Adrenal gland (tissue), 12 donors: ENCODE data around the gene ADGRA3. TPM values are rescaled to one million over a fixed set of nuclear protein-coding genes. Genes with fewer than 3 reads are reported as not detected.

Experiments
- DNase-seq, 7 donors: peaks; one replicate each; pipeline ENCODE4 v3.0.0-alpha.2; 2019 to 2020
- H3K27ac ChIP-seq, 5 donors: fragments of 200-600 bp; sonication (generic) in 4 of 5; 1 replicate in 3 of 5; 2 replicates in 2 of 5; pipeline versions ENCODE4 v1.5.1 to v1.8.0; 2016 to 2020; ENCODE audit warnings: mild to moderate bottlenecking in 1 of 5
- H3K27me3 ChIP-seq: fragments of 200-600 bp; 2 replicates; pipeline ENCODE4 v1.8.0; 2021
- H3K36me3 ChIP-seq, 2 donors: fragments of 200-600 bp; replicated peaks in 1 of 2; 1 replicate in 1 of 2; 2 replicates in 1 of 2; pipeline versions ENCODE4 v1.5.1 to v1.8.0; 2018 to 2022
- H3K4me1 ChIP-seq, 2 donors: fragments of 200-600 bp; replicated peaks in 1 of 2; 1 replicate in 1 of 2; 2 replicates in 1 of 2; pipeline versions ENCODE4 v1.5.1 to v1.8.0; 2018 to 2021
- H3K4me3 ChIP-seq, 4 donors: fragments of 200-600 bp; sonication (generic) in 3 of 4; one replicate each; pipeline ENCODE4 v1.5.1; 2016 to 2018
- H3K9me3 ChIP-seq, 3 donors: fragments of 200-600 bp; sonication (generic) in 1 of 3; replicated peaks in 1 of 3; 1 replicate in 2 of 3; 2 replicates in 1 of 3; pipeline versions ENCODE4 v1.5.1 to v1.8.0; 2016 to 2021
- CTCF ChIP-seq, 6 experiments: fragments of 450-650 bp in 4 of 6; fragments of 200-600 bp in 2 of 6; sonication (generic) in 1 of 6; IDR thresholded peaks; 1 replicate in 5 of 6; 2 replicates in 1 of 6; pipeline versions ENCODE4 v1.5.1 to v1.8.0; 2016 to 2021; ENCODE audit warnings: antibody characterized with exemption in 6 of 6, mild to moderate bottlenecking in 2 of 6, moderate library complexity in 1 of 6
- POLR2A ChIP-seq, 2 donors: fragments of 450-650 bp; IDR thresholded peaks; one replicate each; pipeline ENCODE4 v1.6.1; 2017; ENCODE audit warnings: antibody characterized with exemption in 2 of 2, mild to moderate bottlenecking in 2 of 2, moderate library complexity in 1 of 2
- WGBS, 4 donors: extraction: QIAGEN DNeasy Blood & Tissue Kit in 2 of 4; methylation state at CpG; one replicate each; pipeline versions ENCODE4 v1.1.5 to v1.1.7; 2013 to 2017; 5-methylcytosine and 5-hydroxymethylcytosine counted together
- intact Hi-C, 2 donors: fragments of 100-400 bp; cut with DNase I; formaldehyde crosslinking; loops; one replicate each; pipeline versions ENCODE4 v1.14.1 to v1.15.0; 2022 to 2023
- polyA plus RNA-seq, 3 donors: library from polyadenylated mRNA; stranded (reverse); fragments of 200-250 nt in 2 of 3; fragments of 350-450 nt in 1 of 3; fragmentation: Illumina TruSeq in 1 of 3; extraction: RNeasy Lipid Tissue Mini Kit (QIAGEN cat#74804) in 1 of 3; gene quantifications; one replicate each; pipeline ENCODE4 v1.2.3, GENCODE V29; 2013 to 2014
- total RNA-seq, 9 donors: library from RNA; depleted of rRNA in 4 of 9; stranded (reverse); fragments of >200 nt in 4 of 9; fragments of 120-200 nt in 1 of 9; fragmentation: NEBNext Ultra II Directional in 1 of 9; extraction: Animal tissue kit (Norgen Biotek cat#: 25700) in 1 of 9; gene quantifications; one replicate each; pipeline versions ENCODE4 v1.1.0 to v1.2.4, GENCODE V29; 2013 to 2023
- donor health status: healthy with polysubstance abuse.
- donor health status: Bipolar disorder and iron deficiency.
- donor health status: DM: yes; HTN: yes; CAD: no.
- donor health status: DM: no; HTN: no; CAD: no.
- donor health status: DM: no; HTN: no; CAD: no.
- donor health status: DM: yes; HTN: yes; CAD: no.

The ADGRA3 gene
- total and polyA plus RNA-seq, 12 donors = 9.8 to 36.9 (median 24.0) TPM

GRCh38 chr4:22522206-22522605 is 6.3 kb upstream of the ADGRA3 start:
- Histone ChIP-seq H3K27ac (no peak overlapping the region), H3K36me3 (no peaks in the 10 kb centered on the region), H3K27me3 (no peaks in the 10 kb centered on the region), H3K4me3 (no peak overlapping the region), H3K4me1 (no peaks in the 10 kb centered on the region), H3K9me3 (no peaks in the 10 kb centered on the region)
- no peak for DNase-seq
- intact Hi-C loops = no loop called here
- WGBS, 4 donors = 69 to 83% (median 79%) methylated on average over 2 of the region's 2 CpGs
- no peak for TF ChIP-seq POLR2A (IDR thresholded peaks at IDR 0.05)
- TF ChIP-seq CTCF (IDR thresholded peaks at IDR 0.05) = no peak

DNA sequence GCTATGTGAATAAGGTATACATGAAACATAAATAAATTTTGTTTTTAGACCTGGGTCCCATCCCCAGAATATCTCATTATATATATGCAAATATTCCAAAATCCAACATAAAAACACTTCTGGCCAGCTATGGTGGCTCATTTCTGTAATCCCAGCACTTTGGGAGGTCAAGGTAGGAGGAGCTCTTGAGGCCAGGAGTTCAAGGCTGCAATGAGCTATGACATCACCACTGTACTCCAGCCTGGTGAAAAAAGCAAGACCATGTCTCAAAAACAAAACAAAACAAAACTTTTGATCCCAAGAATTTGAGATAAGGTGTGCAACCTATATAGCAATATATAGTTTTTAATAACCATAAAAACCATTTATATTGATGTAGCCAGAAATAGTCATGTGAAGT is 5.4 kb upstream of the ADGRA3 start:
- H3K36me3 ChIP-seq = no peaks in the 10 kb centered on the region
- TF ChIP-seq CTCF (IDR thresholded peaks at IDR 0.05) (no peak), POLR2A (IDR thresholded peaks at IDR 0.05) (no peak)

DNA sequence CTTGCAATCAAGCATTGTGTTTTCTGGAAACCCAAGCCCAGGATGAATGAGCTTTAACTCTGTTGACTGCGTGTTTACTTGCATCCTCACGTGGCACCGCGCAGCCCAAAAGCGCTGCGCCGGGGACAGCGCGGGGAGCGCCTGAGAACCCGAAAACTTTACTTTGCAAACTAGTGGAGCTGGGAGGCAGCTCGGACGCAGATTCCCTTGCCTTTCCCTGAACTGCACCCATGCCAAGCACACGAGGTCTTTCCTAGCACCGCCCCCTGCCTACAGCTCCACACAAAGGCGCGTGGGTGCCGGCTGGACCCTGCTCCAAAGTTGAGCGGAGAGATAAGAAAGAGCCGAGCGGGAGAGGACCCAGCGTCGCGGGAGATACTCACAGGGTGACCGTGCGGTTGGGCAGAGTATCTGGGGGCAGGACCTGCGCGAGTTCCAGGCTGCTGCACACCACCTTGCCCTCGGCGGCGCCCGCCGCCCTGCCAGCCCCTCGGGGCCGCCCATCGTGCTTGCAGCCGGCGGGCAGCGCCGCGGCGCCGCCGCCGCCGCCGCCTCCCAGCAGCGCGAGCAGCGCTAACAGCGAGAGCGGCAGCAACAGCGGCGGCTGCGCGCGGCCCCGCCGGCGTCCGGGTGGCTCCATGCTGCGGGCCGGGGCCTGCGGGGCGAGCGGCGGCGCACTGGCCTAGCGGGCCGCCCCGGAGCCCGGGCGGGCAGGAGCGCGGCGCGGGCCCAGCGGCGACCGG is 550 bp downstream of the ADGRA3 start:
- WGBS, 4 donors = 0 to 3% (median 1%) methylated on average over 19 to 80 of the region's 80 CpGs
- no peaks in the 10 kb centered on the region for H3K27me3 ChIP-seq
- peak overlapping the region in 4 of 5 donors; percentile 22 to 93 (median 84) for H3K27ac ChIP-seq
- no peaks in the 10 kb centered on the region for H3K9me3 ChIP-seq
- TF ChIP-seq CTCF (IDR thresholded peaks at IDR 0.05) = peak in 1 of 6 experiments; percentile 15
- TF ChIP-seq POLR2A (IDR thresholded peaks at IDR 0.05) = peak in 1 of 2 donors; percentile 48
- intact Hi-C loops = loop anchor here in 1 of 2 donors (10.0 kb wide), 1 partner anchor 89 kb away; no protein-coding TSS in a partner anchor
- peaks cover 0 to 16% of the 10 kb centered on the region in 2 donors for H3K4me1 ChIP-seq
- H3K4me3 ChIP-seq = peak overlapping the region in 3 of 4 donors; percentile 40 to 72 (median 67)
- peak; percentile 68 to 82 (median 76) for DNase-seq
- H3K36me3 ChIP-seq = no peaks in the 10 kb centered on the region

More for the DNA sequence above, 5.4 kb upstream of the ADGRA3 start:
- Histone ChIP-seq H3K27ac (no peak overlapping the region), H3K4me3 (no peak overlapping the region), H3K27me3 (no peaks in the 10 kb centered on the region), H3K9me3 (no peaks in the 10 kb centered on the region), H3K4me1 (no peaks in the 10 kb centered on the region)
- intact Hi-C loops = no loop called here
- no peak for DNase-seq

DNA sequence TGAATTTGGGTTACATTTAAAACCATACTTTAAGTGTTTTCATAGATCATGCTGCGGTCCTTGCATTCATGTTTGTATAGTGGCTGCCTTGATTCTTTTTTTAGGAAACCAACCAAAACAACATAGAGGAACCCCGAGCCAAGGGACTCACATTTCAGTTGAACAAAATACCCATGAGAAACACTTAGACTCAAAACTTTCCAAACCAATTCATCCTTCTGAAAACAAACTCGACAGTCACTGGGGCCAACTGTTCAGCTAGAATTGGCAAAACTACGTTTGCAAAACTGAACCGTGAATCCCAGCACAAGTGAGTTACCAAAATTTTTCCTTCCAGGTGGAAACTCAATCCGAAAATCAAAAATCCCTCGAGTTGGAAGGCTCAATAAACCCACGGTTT is 1.4 kb downstream of the ADGRA3 start:
- no peak for DNase-seq
- H3K9me3 ChIP-seq = no peaks in the 10 kb centered on the region
- H3K4me3 ChIP-seq = peak overlapping the region in 2 of 4 donors; percentile 35 to 72
- 5 to 10% (median 7%) methylated on average over 8 of the region's 8 CpGs for WGBS, 4 donors
- no peaks in the 10 kb centered on the region for H3K27me3 ChIP-seq
- intact Hi-C loops = loop anchor here in 1 of 2 donors (10.0 kb wide), 1 partner anchor 90 kb away; no protein-coding TSS in a partner anchor
- H3K27ac ChIP-seq = peak overlapping the region in 4 of 5 donors; percentile 22 to 93 (median 63)
- H3K36me3 ChIP-seq = no peaks in the 10 kb centered on the region
- H3K4me1 ChIP-seq = peaks cover 0 to 16% of the 10 kb centered on the region in 2 donors
- no peak for TF ChIP-seq CTCF (IDR thresholded peaks at IDR 0.05)
- TF ChIP-seq POLR2A (IDR thresholded peaks at IDR 0.05) = no peak
